Neural crest cell (in vitro differentiated cells): ENCODE measurements around the gene ERCC1. TPM values are rescaled to one million over a fixed set of nuclear protein-coding genes. Genes with fewer than 3 reads are reported as not detected.

Source experiments
- DNase-seq: peaks from one replicate; pipeline ENCODE4 v3.0.0; 2021; ENCODE audit warnings: low read depth, mixed read lengths, low spot score
- H3K27ac Mint-ChIP-seq: one replicate; pipeline ENCODE4 v1.8.0; 2021; ENCODE audit warnings: mild to moderate bottlenecking, mixed read lengths; ENCODE audit not compliant: unreplicated experiment
- H3K27me3 Mint-ChIP-seq: 2 replicates; pipeline ENCODE4 v1.8.0; 2021; ENCODE audit warnings: low read depth, mild to moderate bottlenecking, mixed read lengths
- H3K36me3 Mint-ChIP-seq: 2 replicates; pipeline ENCODE4 v1.8.0; 2021; ENCODE audit warnings: low read depth, mild to moderate bottlenecking, mixed read lengths
- H3K4me1 Mint-ChIP-seq: 2 replicates; pipeline ENCODE4 v1.8.0; 2021; ENCODE audit warnings: mixed read lengths
- H3K4me3 Mint-ChIP-seq: one replicate; pipeline ENCODE4 v1.8.0; 2021; ENCODE audit warnings: mild to moderate bottlenecking, mixed read lengths
- H3K9me3 Mint-ChIP-seq: 2 replicates; pipeline ENCODE4 v1.8.0; 2021; ENCODE audit warnings: mixed read lengths
- total RNA-seq: library from RNA; stranded (reverse); gene quantifications from 2 replicates; pipeline ENCODE4 v1.2.1, GENCODE V29; 2021
- TF ChIP-seq, protein P1 (sequence below): fragments of 200-600 bp; sonication (generic); conservative IDR thresholded peaks from 2 replicates; pipeline ENCODE4 v1.5.0; 2021; ENCODE audit warnings: antibody characterized with exemption, mild to moderate bottlenecking

Gene ERCC1
- total RNA-seq, 1 donor from 2014 or later, result 115 TPM

DNA sequence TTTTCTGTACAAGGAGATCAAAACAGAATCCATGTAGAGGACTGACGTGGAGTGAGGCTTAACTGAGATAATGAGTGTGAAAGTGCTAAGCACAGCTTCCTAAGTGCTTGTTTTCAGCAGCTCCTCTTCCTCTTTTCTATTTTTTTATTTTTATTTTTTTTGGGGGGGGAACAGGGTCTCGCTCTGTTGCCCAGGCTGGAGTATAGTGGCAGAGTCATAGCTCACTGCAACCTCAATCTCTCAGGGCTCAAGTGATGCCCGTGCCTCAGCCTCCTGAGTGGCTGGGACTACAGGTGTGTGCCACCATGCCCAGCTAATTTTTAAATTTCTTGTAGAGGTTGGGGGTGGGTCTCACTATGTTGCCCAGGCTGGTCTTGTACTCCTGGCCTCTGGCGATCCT, 38.5 kb upstream of the ERCC1 start:
- Mint-ChIP-seq H3K9me3 (no peaks in the 10 kb centered on the region), H3K4me1 (peaks cover 4% of the 10 kb centered on the region), H3K36me3 (no peaks in the 10 kb centered on the region), H3K27ac (no peak overlapping the region), H3K27me3 (peaks cover 9% of the 10 kb centered on the region), H3K4me3 (no peak overlapping the region)
- TF ChIP-seq, protein P1, sequence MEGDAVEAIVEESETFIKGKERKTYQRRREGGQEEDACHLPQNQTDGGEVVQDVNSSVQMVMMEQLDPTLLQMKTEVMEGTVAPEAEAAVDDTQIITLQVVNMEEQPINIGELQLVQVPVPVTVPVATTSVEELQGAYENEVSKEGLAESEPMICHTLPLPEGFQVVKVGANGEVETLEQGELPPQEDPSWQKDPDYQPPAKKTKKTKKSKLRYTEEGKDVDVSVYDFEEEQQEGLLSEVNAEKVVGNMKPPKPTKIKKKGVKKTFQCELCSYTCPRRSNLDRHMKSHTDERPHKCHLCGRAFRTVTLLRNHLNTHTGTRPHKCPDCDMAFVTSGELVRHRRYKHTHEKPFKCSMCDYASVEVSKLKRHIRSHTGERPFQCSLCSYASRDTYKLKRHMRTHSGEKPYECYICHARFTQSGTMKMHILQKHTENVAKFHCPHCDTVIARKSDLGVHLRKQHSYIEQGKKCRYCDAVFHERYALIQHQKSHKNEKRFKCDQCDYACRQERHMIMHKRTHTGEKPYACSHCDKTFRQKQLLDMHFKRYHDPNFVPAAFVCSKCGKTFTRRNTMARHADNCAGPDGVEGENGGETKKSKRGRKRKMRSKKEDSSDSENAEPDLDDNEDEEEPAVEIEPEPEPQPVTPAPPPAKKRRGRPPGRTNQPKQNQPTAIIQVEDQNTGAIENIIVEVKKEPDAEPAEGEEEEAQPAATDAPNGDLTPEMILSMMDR, result no peak
- no peak for DNase-seq

GRCh38 chr19:45460807-45461347, 37.2 kb upstream of the ERCC1 start:
- no peak for DNase-seq
- Mint-ChIP-seq H3K27ac (no peak overlapping the region), H3K4me3 (no peak overlapping the region), H3K36me3 (no peaks in the 10 kb centered on the region), H3K4me1 (peaks cover 4% of the 10 kb centered on the region), H3K27me3 (peaks cover 6% of the 10 kb centered on the region), H3K9me3 (no peaks in the 10 kb centered on the region)
- TF ChIP-seq, protein P1, result no peak

DNA sequence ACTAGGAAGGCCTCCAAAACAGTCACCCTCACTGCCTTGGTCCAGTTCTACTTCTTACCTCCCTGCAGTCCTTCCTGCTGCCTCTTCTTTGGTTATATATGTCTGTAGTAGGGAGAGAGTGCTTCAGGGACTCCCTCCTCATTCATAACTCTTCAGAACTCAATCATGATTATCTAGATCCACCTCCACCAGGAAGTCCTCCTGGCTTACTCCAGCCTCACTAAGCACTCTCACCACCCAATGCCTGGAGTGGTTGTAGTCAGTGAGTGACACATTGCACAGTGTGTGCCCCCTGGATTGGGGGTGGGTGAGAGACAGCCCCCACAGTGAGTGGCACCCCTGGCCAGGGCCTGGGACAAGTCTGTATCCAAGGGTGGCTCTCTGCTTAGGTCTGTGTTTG, 34.1 kb upstream of the ERCC1 start:
- TF ChIP-seq, protein P1, result no peak
- H3K27me3 Mint-ChIP-seq, result no peaks in the 10 kb centered on the region
- no peak for DNase-seq
- H3K4me1 Mint-ChIP-seq, result peaks cover 12% of the 10 kb centered on the region
- no peaks in the 10 kb centered on the region for H3K9me3 Mint-ChIP-seq
- no peak overlapping the region for H3K4me3 Mint-ChIP-seq
- H3K36me3 Mint-ChIP-seq, result no peaks in the 10 kb centered on the region
- H3K27ac Mint-ChIP-seq, result no peak overlapping the region

DNA sequence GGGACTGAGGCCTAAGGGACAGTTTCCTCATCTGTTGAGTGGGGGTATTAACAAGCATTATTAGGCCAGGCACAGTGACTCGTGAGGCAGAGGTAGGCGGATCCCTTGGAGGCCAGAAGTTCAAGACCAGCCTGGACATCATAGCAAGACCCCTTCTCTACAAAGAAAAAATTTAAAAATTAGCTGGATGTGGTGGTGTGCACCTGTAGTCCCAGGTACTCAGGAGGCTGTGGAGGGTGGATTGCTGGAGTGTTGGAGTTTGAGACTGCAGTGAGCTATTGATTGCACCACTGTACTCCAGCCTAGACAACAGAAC, 32.7 kb upstream of the ERCC1 start:
- H3K9me3 Mint-ChIP-seq, result no peaks in the 10 kb centered on the region
- peaks cover 16% of the 10 kb centered on the region for H3K4me1 Mint-ChIP-seq
- no peak for DNase-seq
- H3K36me3 Mint-ChIP-seq, result no peaks in the 10 kb centered on the region
- H3K4me3 Mint-ChIP-seq, result no peak overlapping the region
- H3K27ac Mint-ChIP-seq, result no peak overlapping the region
- H3K27me3 Mint-ChIP-seq, result peaks cover 8% of the 10 kb centered on the region
- TF ChIP-seq, protein P1, result no peak

DNA sequence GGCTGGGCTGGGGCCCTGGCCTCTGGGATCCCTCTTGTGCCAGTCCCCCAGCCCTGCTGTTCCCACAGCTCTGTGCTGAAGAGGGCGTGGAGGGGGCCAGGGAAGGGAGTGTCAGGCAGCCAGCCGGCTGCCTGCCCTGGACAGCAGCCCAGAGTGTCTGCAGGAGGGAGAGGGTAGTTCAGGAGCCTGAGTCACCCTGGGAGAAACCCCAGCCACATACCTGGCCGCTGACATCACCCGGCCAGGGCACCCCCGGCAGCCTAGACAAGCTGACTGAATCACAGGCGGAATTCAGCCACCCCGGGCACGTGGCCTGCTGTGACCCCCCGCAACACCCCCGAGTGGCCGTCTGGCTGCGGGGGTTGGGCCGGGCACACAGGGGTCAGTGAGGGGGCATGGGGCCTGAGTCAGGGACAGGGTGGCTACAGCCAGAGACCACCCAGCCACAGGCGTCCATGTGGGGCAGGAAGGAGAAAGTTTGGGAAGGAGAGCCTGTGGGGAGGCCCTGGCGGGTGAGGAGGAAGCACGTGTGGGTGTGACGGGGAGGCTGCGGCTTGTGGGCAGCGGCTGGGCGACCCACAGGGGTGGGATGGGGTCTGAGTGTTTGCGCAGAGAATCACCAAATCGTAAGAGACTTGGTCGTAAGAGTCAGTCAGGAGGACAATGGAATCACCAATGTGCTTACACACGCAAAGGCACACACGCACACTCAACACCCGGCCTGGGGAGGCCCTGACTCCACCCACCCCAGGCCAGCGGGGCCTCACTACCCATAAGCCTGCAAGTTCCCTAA, 32.2 kb upstream of the ERCC1 start:
- Mint-ChIP-seq H3K27ac (peak overlapping the region; percentile 81), H3K27me3 (peaks cover 10% of the 10 kb centered on the region), H3K4me1 (peaks cover 20% of the 10 kb centered on the region), H3K36me3 (no peaks in the 10 kb centered on the region), H3K9me3 (no peaks in the 10 kb centered on the region), H3K4me3 (no peak overlapping the region)
- DNase-seq, result no peak
- TF ChIP-seq, protein P1, result no peak
